CD4-positive, alpha-beta T cell treated with Interleukin-17A for 1 hour (primary cell): ENCODE results near the gene YTHDC2.
A peak's percentile ranks its signal among the peaks of the same experiment; 100 is the strongest.

Experiments used
- DNase-seq: peaks from one replicate; pipeline ENCODE4 v3.0.0-alpha.2; 2020

The YTHDC2 gene

GRCh38 chr5:113513384-113514288 is at the start of gene YTHDC2:
TSS of gene YTHDC2 (plus strand) at chr5:113513694. CDS start at chr5:113513896, 202 bp downstream.
- DNase-seq, result peak; percentile 89

GRCh38 chr5:113474100-113474728 is 39.3 kb upstream of the YTHDC2 start:
- no peak for DNase-seq

- DNase-seq, result no peak
These were observed 34.8 kb upstream of the YTHDC2 start for GRCh38 chr5:113478691-113479090.

GRCh38 chr5:113480243-113480642 is 33.3 kb upstream of the YTHDC2 start:
- no peak for DNase-seq

GRCh38 chr5:113487416-113487780 is 26.1 kb upstream of the YTHDC2 start:
- DNase-seq, result no peak

GRCh38 chr5:113487781-113488644 is 25.5 kb upstream of the YTHDC2 start, which contains the start of gene MCC:
TSS of gene MCC (minus strand) at chr5:113488453.
- peak; percentile 20 for DNase-seq

GRCh38 chr5:113488645-113489184 is 24.8 kb upstream of the YTHDC2 start:
- DNase-seq, result no peak

- peak; percentile 22 for DNase-seq
These were observed 24.2 kb upstream of the YTHDC2 start for GRCh38 chr5:113489299-113489698.

- DNase-seq, result no peak
These were observed 23.2 kb upstream of the YTHDC2 start for GRCh38 chr5:113490317-113490716.

- DNase-seq, result no peak
These were observed 22.5 kb upstream of the YTHDC2 start for GRCh38 chr5:113491022-113491421.

GRCh38 chr5:113493446-113493845 is 20.0 kb upstream of the YTHDC2 start:
- no peak for DNase-seq

GRCh38 chr5:113495422-113495841 is 18.1 kb upstream of the YTHDC2 start:
- no peak for DNase-seq

- DNase-seq, result no peak
These were observed 11.4 kb upstream of the YTHDC2 start for GRCh38 chr5:113502073-113502472.

GRCh38 chr5:113503146-113503545 is 10.3 kb upstream of the YTHDC2 start:
- DNase-seq, result no peak

GRCh38 chr5:113505181-113505580 is 8.3 kb upstream of the YTHDC2 start:
- no peak for DNase-seq

GRCh38 chr5:113507601-113508000 is 5.9 kb upstream of the YTHDC2 start:
- DNase-seq, result no peak

GRCh38 chr5:113508756-113509155 is 4.7 kb upstream of the YTHDC2 start:
- no peak for DNase-seq

GRCh38 chr5:113510836-113511451 is 2.5 kb upstream of the YTHDC2 start:
- peak; percentile 60 for DNase-seq

GRCh38 chr5:113512341-113512740 is 1.2 kb upstream of the YTHDC2 start:
- no peak for DNase-seq

GRCh38 chr5:113514289-113514635 is 768 bp downstream of the YTHDC2 start:
- DNase-seq, result no peak

- DNase-seq, result no peak
These were observed 5.4 kb downstream of the YTHDC2 start for GRCh38 chr5:113518884-113519283.

- DNase-seq, result no peak
These were observed 5.9 kb downstream of the YTHDC2 start for GRCh38 chr5:113519412-113519811.

GRCh38 chr5:113520429-113520828 is 6.9 kb downstream of the YTHDC2 start:
- DNase-seq, result no peak
